ENCODE measurements around the gene TBC1D20. TPM values are rescaled to one million over a fixed set of nuclear protein-coding genes. Genes with fewer than 3 reads are reported as not detected.

The TBC1D20 gene
- total RNA-seq, 2 experiments from 2014 or later: 30.1 to 30.7 TPM

GRCh38 chr20:445514-446336, 16.6 kb downstream of the TBC1D20 start:
- no peaks in the 10 kb centered on the region for H3K9me3 Mint-ChIP-seq (ENCODE audit: insufficient read depth)
- H3K27me3 Mint-ChIP-seq (ENCODE audit: low read depth): no peaks in the 10 kb centered on the region
- no peak overlapping the region for H3K27ac Mint-ChIP-seq
- no peak overlapping the region for H3K4me3 Mint-ChIP-seq
- ChIA-PET CTCF (interaction anchor here (0.7 to 1.2 kb wide), 2 partner anchors 15 to 31 kb away, joined by 3 read pairs; no protein-coding TSS in a partner anchor), POLR2A (no interaction called here)
- DNase-seq: no peak
- H3K36me3 Mint-ChIP-seq (ENCODE audit: low read depth): peaks cover 52% of the 10 kb centered on the region
- ATAC-seq: no peak
- H3K4me1 Mint-ChIP-seq (ENCODE audit: low read depth): peaks cover 12% of the 10 kb centered on the region

GRCh38 chr20:444862-445426, 17.4 kb downstream of the TBC1D20 start:
- H3K4me1 Mint-ChIP-seq (ENCODE audit: low read depth): peaks cover 16% of the 10 kb centered on the region
- H3K9me3 Mint-ChIP-seq (ENCODE audit: insufficient read depth): no peaks in the 10 kb centered on the region
- no peaks in the 10 kb centered on the region for H3K27me3 Mint-ChIP-seq (ENCODE audit: low read depth)
- ChIA-PET POLR2A (no interaction called here), CTCF (interaction anchor here (0.7 kb wide), 1 partner anchor 16 kb away, joined by 3 read pairs; no protein-coding TSS in a partner anchor)
- H3K27ac Mint-ChIP-seq: no peak overlapping the region
- peaks cover 59% of the 10 kb centered on the region for H3K36me3 Mint-ChIP-seq (ENCODE audit: low read depth)
- ATAC-seq: no peak
- no peak for DNase-seq
- no peak overlapping the region for H3K4me3 Mint-ChIP-seq

- H3K4me1 Mint-ChIP-seq (ENCODE audit: low read depth): peaks cover 20% of the 10 kb centered on the region
- no peak overlapping the region for H3K4me3 Mint-ChIP-seq
- no peak for DNase-seq
- ChIA-PET CTCF (no interaction called here), POLR2A (no interaction called here)
- H3K36me3 Mint-ChIP-seq (ENCODE audit: low read depth): peaks cover 65% of the 10 kb centered on the region
- no peak for ATAC-seq
- no peaks in the 10 kb centered on the region for H3K27me3 Mint-ChIP-seq (ENCODE audit: low read depth)
- no peaks in the 10 kb centered on the region for H3K9me3 Mint-ChIP-seq (ENCODE audit: insufficient read depth)
- no peak overlapping the region for H3K27ac Mint-ChIP-seq
Observed at GRCh38 chr20:444117-444516, 18.2 kb downstream of the TBC1D20 start.

GRCh38 chr20:443223-443775, 19.0 kb downstream of the TBC1D20 start:
- peaks cover 72% of the 10 kb centered on the region for H3K36me3 Mint-ChIP-seq (ENCODE audit: low read depth)
- no peaks in the 10 kb centered on the region for H3K27me3 Mint-ChIP-seq (ENCODE audit: low read depth)
- DNase-seq (no peak), ATAC-seq (no peak)
- ChIA-PET POLR2A (interaction anchor here (0.8 kb wide), 1 partner anchor 36 kb away, joined by 3 read pairs; no protein-coding TSS in a partner anchor), CTCF (no interaction called here)
- H3K27ac Mint-ChIP-seq: no peak overlapping the region
- H3K4me3 Mint-ChIP-seq: no peak overlapping the region
- no peaks in the 10 kb centered on the region for H3K9me3 Mint-ChIP-seq (ENCODE audit: insufficient read depth)
- H3K4me1 Mint-ChIP-seq (ENCODE audit: low read depth): peaks cover 28% of the 10 kb centered on the region

- no peak overlapping the region for H3K27ac Mint-ChIP-seq
- ChIA-PET POLR2A (no interaction called here), CTCF (interaction anchor here (1.6 kb wide), 1 partner anchor 18 kb away, joined by 3 read pairs; no protein-coding TSS in a partner anchor)
- H3K36me3 Mint-ChIP-seq (ENCODE audit: low read depth): peaks cover 85% of the 10 kb centered on the region
- no peak for DNase-seq
- H3K9me3 Mint-ChIP-seq (ENCODE audit: insufficient read depth): no peaks in the 10 kb centered on the region
- H3K4me3 Mint-ChIP-seq: no peak overlapping the region
- H3K27me3 Mint-ChIP-seq (ENCODE audit: low read depth): no peaks in the 10 kb centered on the region
- ATAC-seq: no peak
- peaks cover 47% of the 10 kb centered on the region for H3K4me1 Mint-ChIP-seq (ENCODE audit: low read depth)
Observed at GRCh38 chr20:440636-441035, 21.7 kb downstream of the TBC1D20 start.

GRCh38 chr20:440148-440547, 22.2 kb downstream of the TBC1D20 start:
- DNase-seq: no peak
- ATAC-seq: no peak
- peaks cover 86% of the 10 kb centered on the region for H3K36me3 Mint-ChIP-seq (ENCODE audit: low read depth)
- ChIA-PET CTCF (interaction anchor here (1.6 kb wide), 1 partner anchor 19 kb away, joined by 3 read pairs; no protein-coding TSS in a partner anchor), POLR2A (no interaction called here)
- H3K4me3 Mint-ChIP-seq: no peak overlapping the region
- H3K4me1 Mint-ChIP-seq (ENCODE audit: low read depth): peaks cover 49% of the 10 kb centered on the region
- H3K9me3 Mint-ChIP-seq (ENCODE audit: insufficient read depth): no peaks in the 10 kb centered on the region
- H3K27me3 Mint-ChIP-seq (ENCODE audit: low read depth): no peaks in the 10 kb centered on the region
- peak overlapping the region; percentile 85 for H3K27ac Mint-ChIP-seq

GRCh38 chr20:438571-439469, 23.5 kb downstream of the TBC1D20 start:
- H3K9me3 Mint-ChIP-seq (ENCODE audit: insufficient read depth): no peaks in the 10 kb centered on the region
- DNase-seq (peak; percentile 79), ATAC-seq (peak; percentile 88)
- H3K4me1 Mint-ChIP-seq (ENCODE audit: low read depth): peaks cover 62% of the 10 kb centered on the region
- H3K27me3 Mint-ChIP-seq (ENCODE audit: low read depth): no peaks in the 10 kb centered on the region
- peaks cover 88% of the 10 kb centered on the region for H3K36me3 Mint-ChIP-seq (ENCODE audit: low read depth)
- POLR2A ChIA-PET: interaction anchor here (0.7 to 1.6 kb wide), 4 partner anchors 22 to 31 kb away, joined by 3 to 9 read pairs (median 5); partner anchors contain the start of gene TBC1D20
- H3K27ac Mint-ChIP-seq: peak overlapping the region; percentile 85
- H3K4me3 Mint-ChIP-seq: peak overlapping the region; percentile 62
- CTCF ChIA-PET: interaction anchor here (0.7 to 2.6 kb wide), 13 partner anchors 22 to 206 kb away, joined by 3 to 8 read pairs (median 3); partner anchors contain the start of genes TBC1D20 and TRIB3

- H3K9me3 Mint-ChIP-seq (ENCODE audit: insufficient read depth): no peaks in the 10 kb centered on the region
- POLR2A ChIA-PET: interaction anchor here (0.7 to 1.6 kb wide), 5 partner anchors 11 to 30 kb away, joined by 3 to 9 read pairs (median 5); partner anchors contain the start of gene TBC1D20
- peaks cover 71% of the 10 kb centered on the region for H3K4me1 Mint-ChIP-seq (ENCODE audit: low read depth)
- H3K36me3 Mint-ChIP-seq (ENCODE audit: low read depth): peaks cover 88% of the 10 kb centered on the region
- CTCF ChIA-PET: interaction anchor here (0.6 to 2.6 kb wide), 13 partner anchors 22 to 207 kb away, joined by 3 to 8 read pairs (median 3); partner anchors contain the start of genes TBC1D20 and TRIB3
- ATAC-seq (no peak), DNase-seq (peak; percentile 38)
- H3K4me3 Mint-ChIP-seq: peak overlapping the region; percentile 62
- no peaks in the 10 kb centered on the region for H3K27me3 Mint-ChIP-seq (ENCODE audit: low read depth)
- H3K27ac Mint-ChIP-seq: peak overlapping the region; percentile 85
Observed at GRCh38 chr20:437787-438486, 24.4 kb downstream of the TBC1D20 start.

- Mint-ChIP-seq H3K4me1 (ENCODE audit: low read depth) (peaks cover 82% of the 10 kb centered on the region), H3K9me3 (ENCODE audit: insufficient read depth) (no peaks in the 10 kb centered on the region), H3K27me3 (ENCODE audit: low read depth) (no peaks in the 10 kb centered on the region), H3K4me3 (no peak overlapping the region), H3K36me3 (ENCODE audit: low read depth) (peaks cover 83% of the 10 kb centered on the region), H3K27ac (no peak overlapping the region)
- ChIA-PET POLR2A (no interaction called here), CTCF (interaction anchor here (0.6 to 1.1 kb wide), 2 partner anchors 17 to 29 kb away, joined by 3 read pairs; no protein-coding TSS in a partner anchor)
- ATAC-seq (no peak), DNase-seq (no peak)
Observed at GRCh38 chr20:436476-436875, 25.9 kb downstream of the TBC1D20 start.

GRCh38 chr20:435558-435957, 26.8 kb downstream of the TBC1D20 start:
- Mint-ChIP-seq H3K27me3 (ENCODE audit: low read depth) (no peaks in the 10 kb centered on the region), H3K27ac (no peak overlapping the region), H3K4me3 (no peak overlapping the region), H3K9me3 (ENCODE audit: insufficient read depth) (no peaks in the 10 kb centered on the region), H3K4me1 (ENCODE audit: low read depth) (peaks cover 90% of the 10 kb centered on the region), H3K36me3 (ENCODE audit: low read depth) (peaks cover 83% of the 10 kb centered on the region)
- CTCF ChIA-PET: no interaction called here
- POLR2A ChIA-PET: interaction anchor here (0.6 kb wide), 1 partner anchor 28 kb away, joined by 3 read pairs; no protein-coding TSS in a partner anchor
- no peak for DNase-seq
- no peak for ATAC-seq
